Effector memory CD8-positive, alpha-beta T cell (primary cell): ENCODE results near the gene ARPC1A.
A peak's percentile ranks its signal among the peaks of the same experiment; 100 is the strongest.
"Not testable (repeated sequence)": the region's sequence is repeated elsewhere in the genome, so short reads cannot be mapped to it uniquely, and the experiment has no call there.

ENCODE experiments used
- ATAC-seq: fragments of 150-1000 bp; cut with Tn5 transposase; replicated peaks from 2 replicates; pipeline ENCODE4 v1.10.0; 2021; ENCODE audit warnings: mild to moderate bottlenecking, moderate library complexity
- DNase-seq, 3 experiments: peaks; one replicate each; pipeline ENCODE4 v3.0.0; 2021
- H3K27ac Mint-ChIP-seq, 2 donors: one replicate each; pipeline ENCODE4 v1.8.0; 2022; ENCODE audit warnings: mild to moderate bottlenecking in 2 of 2, mixed read lengths in 2 of 2, moderate library complexity in 2 of 2
- H3K27me3 Mint-ChIP-seq, 2 donors: one replicate each; pipeline ENCODE4 v1.8.0; 2022; ENCODE audit warnings: mixed read lengths in 2 of 2
- H3K36me3 Mint-ChIP-seq: one replicate; pipeline ENCODE4 v1.8.0; 2022; ENCODE audit warnings: mild to moderate bottlenecking, moderate library complexity, mixed read lengths; ENCODE audit not compliant: insufficient read depth
- H3K4me1 Mint-ChIP-seq, 2 donors: one replicate each; pipeline ENCODE4 v1.8.0; 2022; ENCODE audit warnings: low read depth in 2 of 2, mixed read lengths in 2 of 2
- H3K4me3 Mint-ChIP-seq, 2 donors: one replicate each; pipeline ENCODE4 v1.8.0; 2022; ENCODE audit warnings: mild to moderate bottlenecking in 2 of 2, mixed read lengths in 2 of 2, moderate library complexity in 2 of 2
- H3K9me3 Mint-ChIP-seq, 2 donors: one replicate each; pipeline ENCODE4 v1.8.0; 2022; ENCODE audit warnings: mixed read lengths in 2 of 2

Gene ARPC1A

DNA sequence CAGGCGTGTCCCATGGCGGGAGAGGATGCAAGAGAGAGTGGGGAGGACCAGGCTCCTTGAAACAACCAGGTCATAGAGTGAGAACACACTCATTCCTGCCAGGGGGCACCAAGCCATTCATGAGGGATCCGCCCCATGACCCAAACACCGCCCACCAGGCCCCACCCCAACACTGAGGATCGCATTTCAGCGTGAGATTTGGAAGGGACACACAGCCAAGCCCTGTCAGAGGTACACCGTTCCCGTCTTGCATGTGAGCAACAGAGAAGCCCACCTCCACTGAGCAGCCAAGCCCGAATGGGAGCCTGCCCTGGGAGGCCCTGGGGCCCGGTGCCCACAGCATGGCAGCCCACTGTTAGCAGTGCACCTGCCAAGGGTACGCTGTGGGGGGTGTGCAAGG is 40.9 kb downstream of the ARPC1A start:
- H3K4me1 Mint-ChIP-seq = no peaks in the 10 kb centered on the region
- H3K36me3 Mint-ChIP-seq = peaks cover 58% of the 10 kb centered on the region
- no peaks in the 10 kb centered on the region for H3K9me3 Mint-ChIP-seq
- no peak for DNase-seq
- peak overlapping the region in 1 of 2 donors; percentile 72 for H3K27ac Mint-ChIP-seq
- no peaks in the 10 kb centered on the region for H3K27me3 Mint-ChIP-seq
- no peak overlapping the region for H3K4me3 Mint-ChIP-seq
- ATAC-seq = no peak

DNA sequence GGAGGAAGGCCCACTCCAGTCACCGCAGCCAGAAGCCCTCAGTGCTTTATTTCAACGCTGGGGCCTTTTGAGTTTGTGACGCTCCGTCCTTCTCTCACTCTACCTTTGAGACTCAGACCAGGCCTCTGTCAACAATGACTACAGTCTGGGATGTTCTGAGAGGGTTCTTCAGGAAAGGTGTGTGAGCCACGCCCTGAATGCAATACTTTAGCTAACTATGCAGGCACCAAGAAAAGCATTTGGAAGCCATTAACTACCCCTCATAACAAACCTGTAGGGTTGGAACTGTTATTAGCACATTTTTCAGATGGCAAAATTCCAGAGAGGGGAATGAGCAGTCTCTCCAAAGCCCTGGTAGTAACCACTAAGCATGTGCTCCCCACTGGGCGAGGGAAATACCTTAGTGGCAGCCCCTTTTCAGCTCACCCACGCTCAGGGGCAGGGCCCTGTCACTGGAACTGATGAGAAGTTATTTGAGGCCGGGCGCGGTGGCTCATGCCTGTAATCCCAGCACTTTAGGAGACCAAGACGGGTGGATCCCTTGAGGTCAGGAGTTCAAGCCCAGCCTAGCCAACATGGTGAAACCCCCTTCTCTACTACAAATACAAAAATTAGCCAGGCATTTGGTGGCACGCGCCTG is 43.2 kb downstream of the ARPC1A start:
- Mint-ChIP-seq H3K4me1 (peaks cover 0 to 7% of the 10 kb centered on the region in 2 donors), H3K36me3 (peaks cover 43% of the 10 kb centered on the region), H3K27me3 (no peaks in the 10 kb centered on the region), H3K27ac (peak overlapping the region in 1 of 2 donors; percentile 69), H3K9me3 (no peaks in the 10 kb centered on the region), H3K4me3 (no peak overlapping the region)
- no peak for DNase-seq
- ATAC-seq = no peak

DNA sequence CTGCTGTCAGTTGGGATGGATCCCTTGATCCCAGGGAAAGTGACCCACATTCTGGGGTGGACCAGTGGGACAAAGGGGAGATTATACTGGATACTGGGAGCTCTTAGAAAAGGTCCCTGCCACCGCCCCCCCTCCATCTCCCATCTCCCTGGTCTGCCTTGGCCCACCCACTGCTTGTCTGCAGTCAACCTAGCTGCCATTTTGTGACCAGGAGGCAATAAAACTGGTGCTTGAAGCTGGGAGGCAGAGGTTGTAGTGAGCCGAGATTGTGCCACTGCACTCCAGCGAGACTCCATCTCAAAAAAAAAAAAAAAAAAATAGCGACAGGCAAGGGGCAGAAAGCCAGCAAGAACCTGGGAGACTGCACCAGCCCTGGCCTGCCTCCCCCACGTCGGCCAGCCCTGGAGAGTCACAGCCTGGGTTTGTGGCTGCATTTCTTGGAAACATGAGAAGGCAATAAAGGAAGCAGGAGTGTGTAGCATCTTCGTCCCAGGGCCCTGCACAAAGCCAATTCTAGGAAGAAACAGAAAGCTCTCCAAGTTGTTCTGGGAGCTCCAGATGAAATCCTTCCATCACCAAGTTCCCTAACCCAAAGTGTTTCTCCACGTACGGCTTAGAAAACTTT is 44.2 kb downstream of the ARPC1A start:
- Mint-ChIP-seq H3K27me3 (no peaks in the 10 kb centered on the region), H3K27ac (peak overlapping the region in 1 of 2 donors; percentile 57), H3K9me3 (no peaks in the 10 kb centered on the region), H3K4me3 (no peak overlapping the region), H3K4me1 (peaks cover 0 to 8% of the 10 kb centered on the region in 2 donors), H3K36me3 (peaks cover 40% of the 10 kb centered on the region)
- ATAC-seq (no peak), DNase-seq (no peak)

DNA sequence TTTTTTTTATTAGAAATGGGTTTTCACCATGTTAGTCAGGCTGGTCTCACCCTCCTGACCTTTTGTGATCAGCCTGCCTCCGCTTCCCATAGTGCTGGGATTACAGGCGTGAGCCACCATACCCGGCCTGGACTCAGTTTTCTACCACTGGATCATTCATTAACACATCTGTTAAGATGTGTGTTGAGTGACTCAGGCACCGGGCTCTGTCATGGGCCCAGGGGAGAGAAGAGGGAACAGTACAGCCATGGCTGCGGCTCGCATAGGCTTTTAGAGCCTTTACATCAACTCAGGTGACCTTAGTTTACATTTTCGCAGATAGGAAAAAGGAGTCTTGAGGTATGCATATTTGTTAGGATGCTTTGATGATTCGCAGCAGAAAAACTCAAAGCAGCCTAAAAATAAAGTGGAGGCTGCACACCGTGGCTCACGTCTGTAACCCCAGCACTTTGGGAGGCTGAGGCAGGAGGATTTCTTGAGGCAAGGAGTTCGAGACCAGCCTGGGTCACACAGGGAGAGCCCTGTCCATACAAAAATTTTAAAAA is 45.8 kb downstream of the ARPC1A start:
- Mint-ChIP-seq H3K27me3 (no peaks in the 10 kb centered on the region), H3K4me1 (peaks cover 6 to 14% of the 10 kb centered on the region in 2 donors), H3K36me3 (peaks cover 39% of the 10 kb centered on the region), H3K9me3 (no peaks in the 10 kb centered on the region), H3K4me3 (no peak overlapping the region), H3K27ac (no peak overlapping the region)
- DNase-seq = no peak
- ATAC-seq = no peak

DNA sequence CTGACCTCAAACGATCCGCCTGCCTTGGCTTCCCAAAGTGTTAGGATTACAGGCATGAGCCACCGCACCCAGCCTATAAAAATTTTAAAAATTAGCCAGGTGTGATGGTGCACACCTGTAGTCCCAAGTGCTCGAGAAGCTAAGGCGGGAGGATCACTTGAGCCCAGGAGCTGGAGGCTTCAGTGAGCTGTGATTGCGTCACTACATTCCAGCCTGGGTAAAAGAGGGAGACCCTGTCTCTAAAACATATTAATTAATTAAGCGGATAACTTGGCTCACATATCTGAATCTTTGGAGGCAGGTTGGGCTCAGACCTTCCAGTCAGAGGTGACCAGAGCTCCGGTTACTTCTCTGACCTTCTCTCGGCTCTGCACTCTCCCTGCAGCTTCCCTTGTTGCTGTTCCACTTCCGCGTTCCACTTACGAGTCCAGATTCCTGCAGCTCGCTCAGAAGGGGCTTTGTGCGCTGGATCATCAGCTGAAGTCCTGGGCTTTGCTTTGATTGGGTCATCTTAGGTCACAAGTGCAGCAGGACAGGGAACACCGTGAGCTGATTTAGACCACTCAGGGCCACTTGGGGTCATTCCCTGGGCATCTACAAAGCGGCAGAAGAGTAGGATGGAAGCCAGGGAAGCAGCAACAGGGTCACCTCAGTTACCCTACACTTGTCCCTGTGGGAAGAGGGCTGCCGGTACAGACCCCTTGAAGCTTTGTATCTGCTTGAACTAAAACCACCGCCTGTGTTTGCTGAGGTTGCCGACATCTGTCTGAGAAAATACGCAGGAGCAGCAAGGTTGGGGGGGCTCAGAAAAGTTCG is 46.8 kb downstream of the ARPC1A start:
- DNase-seq (no peak), ATAC-seq (no peak)
- Mint-ChIP-seq H3K4me1 (peaks cover 16 to 18% of the 10 kb centered on the region in 2 donors), H3K36me3 (peaks cover 39% of the 10 kb centered on the region), H3K27me3 (no peaks in the 10 kb centered on the region), H3K9me3 (no peaks in the 10 kb centered on the region), H3K27ac (peak overlapping the region; percentile 52 to 75), H3K4me3 (peak overlapping the region; percentile 81 to 89)

DNA sequence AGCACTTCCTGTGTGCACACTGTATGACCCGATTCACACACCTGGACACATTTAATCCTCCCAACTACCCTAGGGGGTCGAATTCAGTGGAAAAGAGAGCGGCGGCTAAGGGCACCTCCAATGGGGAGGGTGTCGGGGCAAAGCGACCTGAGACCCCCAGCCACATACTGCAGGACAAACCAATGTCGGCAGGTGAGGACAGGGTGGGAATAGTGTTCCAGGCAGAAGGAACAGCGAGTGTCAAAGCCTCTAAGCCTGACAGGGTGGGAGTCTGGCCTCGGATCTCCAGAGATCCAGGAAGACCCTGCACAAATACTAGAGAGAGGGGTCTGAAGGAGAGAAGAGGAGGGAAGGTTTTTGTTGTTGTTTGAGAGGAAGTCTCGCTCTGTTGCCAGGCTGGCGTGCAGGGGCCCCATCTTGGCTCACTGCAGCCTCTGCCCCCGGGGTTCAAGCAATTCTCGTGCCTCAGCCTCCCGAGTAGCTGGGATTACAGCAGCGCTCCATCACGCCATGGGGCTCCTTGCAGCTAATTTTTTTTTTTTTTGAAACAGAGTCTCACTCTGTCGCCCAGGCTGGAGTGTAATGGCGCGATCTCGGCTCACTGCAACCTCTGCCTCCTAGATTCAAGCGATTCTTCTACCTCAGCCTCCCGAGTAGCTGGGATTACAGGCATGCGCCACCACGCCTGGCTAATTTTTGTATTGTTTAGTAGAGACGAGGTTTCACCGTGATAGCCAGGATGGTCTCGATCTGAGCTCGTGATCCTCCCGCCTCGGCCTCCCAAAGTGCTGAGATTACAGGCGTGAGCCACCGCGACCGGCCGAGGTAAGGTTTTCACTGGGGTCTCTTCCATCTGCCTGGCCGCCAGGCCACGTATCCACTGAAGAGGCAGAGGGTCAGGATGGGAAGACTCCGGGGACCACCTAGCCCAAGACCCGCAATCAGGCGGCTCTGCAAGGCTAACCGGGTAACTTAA is 47.7 kb downstream of the ARPC1A start:
- H3K9me3 Mint-ChIP-seq = no peaks in the 10 kb centered on the region
- H3K4me3 Mint-ChIP-seq = peak overlapping the region; percentile 81 to 89
- peaks cover 22% of the 10 kb centered on the region in 2 donors for H3K4me1 Mint-ChIP-seq
- H3K27ac Mint-ChIP-seq = peak overlapping the region; percentile 52 to 75
- peaks cover 48% of the 10 kb centered on the region for H3K36me3 Mint-ChIP-seq
- DNase-seq (peak in 1 of 3 experiments; percentile 16), ATAC-seq (no peak)
- H3K27me3 Mint-ChIP-seq = no peaks in the 10 kb centered on the region

DNA sequence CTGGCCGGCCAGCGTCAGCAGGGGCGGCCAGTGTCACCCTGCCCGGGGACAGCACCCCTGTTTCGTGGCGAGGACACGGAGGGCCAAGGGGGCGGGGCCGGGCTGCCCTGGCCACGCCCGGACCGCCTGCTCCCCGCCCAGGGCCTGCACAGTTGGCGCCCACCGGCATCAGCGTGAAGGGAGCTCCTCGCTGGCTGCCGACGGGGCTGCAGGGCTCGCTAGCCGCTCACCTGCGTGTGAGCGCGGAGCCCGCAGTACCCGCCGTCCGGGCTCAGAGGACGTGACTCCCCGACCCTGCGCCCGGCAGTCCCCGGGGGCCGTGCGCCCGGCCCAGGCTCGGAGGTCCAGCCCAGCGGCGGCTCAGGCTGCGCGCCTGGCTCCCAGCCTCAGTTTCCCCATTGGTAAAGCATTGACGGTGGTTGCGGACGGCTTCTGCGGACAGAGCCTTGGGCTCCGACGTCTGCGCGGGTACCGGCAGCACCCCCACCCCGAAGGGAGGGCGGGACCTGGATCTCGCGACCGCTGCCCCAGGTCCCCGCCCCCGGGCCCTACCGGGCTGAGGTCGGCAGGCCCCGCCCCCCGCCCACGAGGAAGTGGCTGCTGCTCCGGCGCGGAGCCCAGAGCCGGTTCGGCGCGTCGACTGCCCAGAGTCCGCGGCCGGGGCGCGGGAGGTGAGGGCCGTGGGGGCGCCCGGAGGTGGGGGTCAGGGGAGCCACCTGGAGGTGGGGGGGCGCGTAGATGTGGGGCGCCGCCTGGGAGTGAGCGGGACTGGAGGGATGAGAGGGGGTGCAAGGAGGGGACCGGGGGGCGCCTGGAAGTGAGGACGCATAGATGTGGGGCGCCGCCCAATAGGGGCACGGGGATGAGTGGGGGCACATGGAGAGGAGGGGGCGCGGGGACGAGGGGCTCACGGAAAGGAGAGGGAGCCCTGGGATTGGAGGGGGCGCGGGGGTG is 48.7 kb downstream of the ARPC1A start, which contains the start of gene ARPC1B:
Gene ARPC1B (plus strand): TSS at position 620 of the 954 bp plus-strand sequence. CDS start 10,985 bp downstream, outside the sequence.
- H3K36me3 Mint-ChIP-seq = peaks cover 56% of the 10 kb centered on the region
- peaks cover 29% of the 10 kb centered on the region in 2 donors for H3K4me1 Mint-ChIP-seq
- peak within 1 kb of the TSS; percentile 92 to 98 for H3K27ac Mint-ChIP-seq
- H3K4me3 Mint-ChIP-seq = peak within 1 kb of the TSS; percentile 81 to 89
- no peaks in the 10 kb centered on the region for H3K27me3 Mint-ChIP-seq
- peak; percentile 67 for ATAC-seq
- H3K9me3 Mint-ChIP-seq = no peaks in the 10 kb centered on the region
- peak; percentile 66 to 77 (median 75) for DNase-seq

DNA sequence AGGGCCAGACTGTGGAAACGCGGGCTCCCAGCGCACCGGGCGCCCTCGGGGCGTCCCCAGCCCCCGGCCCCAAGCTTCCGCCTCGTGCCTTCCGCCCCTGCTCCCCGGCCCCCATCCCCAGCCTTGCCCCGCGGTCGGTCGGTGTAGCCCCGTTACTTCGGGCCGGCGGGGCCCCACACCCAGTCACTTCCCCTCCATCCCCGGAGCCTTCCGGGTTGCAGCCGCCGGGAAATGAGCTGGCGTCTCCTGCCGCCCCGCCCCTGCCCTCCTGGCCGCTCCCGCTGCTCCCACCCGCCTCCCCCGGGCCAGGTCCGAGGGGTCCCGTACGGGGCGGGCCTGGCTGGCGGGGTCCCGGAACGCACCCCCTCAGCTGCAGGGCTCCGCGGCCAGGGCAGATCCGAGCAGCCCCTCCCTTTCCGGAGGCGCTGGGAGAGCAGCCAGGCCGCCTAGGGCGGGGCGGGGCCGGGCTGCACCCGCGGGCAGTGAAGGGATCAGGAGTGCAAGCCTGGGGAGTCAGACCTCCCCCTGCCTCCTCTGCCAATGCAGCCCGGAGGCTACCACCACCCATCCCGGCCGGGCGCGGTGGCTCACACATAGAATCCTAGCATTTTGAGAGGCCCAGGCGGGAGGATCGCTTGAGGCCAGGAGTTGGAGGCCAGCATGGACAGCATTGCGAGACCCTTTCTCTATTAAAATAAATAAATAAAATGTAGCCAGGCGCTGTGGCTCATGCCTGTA is 49.5 kb downstream of the ARPC1A start:
- H3K9me3 Mint-ChIP-seq = no peaks in the 10 kb centered on the region

DNA sequence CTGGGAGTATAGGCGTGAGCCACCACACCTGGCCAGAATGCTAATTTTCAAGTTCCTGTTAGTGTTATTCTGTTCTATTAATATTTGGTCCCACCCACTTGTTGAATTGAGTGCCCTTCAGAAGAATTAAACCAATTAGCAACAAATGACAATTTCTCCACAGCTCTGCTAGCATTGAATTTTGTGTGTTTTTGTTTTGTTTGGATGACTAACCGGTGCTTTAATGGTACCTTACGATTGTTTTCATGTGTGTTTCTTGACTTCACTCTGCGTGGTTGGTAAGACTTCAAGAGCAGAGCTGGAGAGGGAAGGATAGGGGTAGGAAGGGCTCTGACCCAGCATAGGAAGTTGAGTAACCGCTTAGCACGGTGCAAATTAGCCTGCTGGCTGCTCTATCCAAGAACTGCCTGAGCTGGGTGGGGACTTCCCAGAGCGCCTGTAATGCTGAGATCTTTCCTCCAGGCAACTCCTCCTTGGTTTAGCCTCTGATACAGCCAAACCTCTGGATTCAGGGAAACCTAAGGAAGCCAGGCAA is 53.4 kb downstream of the ARPC1A start:
- Mint-ChIP-seq H3K27me3 (no peaks in the 10 kb centered on the region), H3K4me1 (peaks cover 52 to 55% of the 10 kb centered on the region in 2 donors), H3K36me3 (peaks cover 73% of the 10 kb centered on the region)

More for the DNA sequence above, 49.5 kb downstream of the ARPC1A start:
- DNase-seq (peak; percentile 54 to 59 (median 57)), ATAC-seq (peak; percentile 42)
- Mint-ChIP-seq H3K27me3 (no peaks in the 10 kb centered on the region), H3K4me1 (peaks cover 37% of the 10 kb centered on the region in 2 donors), H3K4me3 (peak overlapping the region; percentile 81 to 89), H3K36me3 (peaks cover 63% of the 10 kb centered on the region), H3K27ac (peak overlapping the region; percentile 92 to 98)

DNA sequence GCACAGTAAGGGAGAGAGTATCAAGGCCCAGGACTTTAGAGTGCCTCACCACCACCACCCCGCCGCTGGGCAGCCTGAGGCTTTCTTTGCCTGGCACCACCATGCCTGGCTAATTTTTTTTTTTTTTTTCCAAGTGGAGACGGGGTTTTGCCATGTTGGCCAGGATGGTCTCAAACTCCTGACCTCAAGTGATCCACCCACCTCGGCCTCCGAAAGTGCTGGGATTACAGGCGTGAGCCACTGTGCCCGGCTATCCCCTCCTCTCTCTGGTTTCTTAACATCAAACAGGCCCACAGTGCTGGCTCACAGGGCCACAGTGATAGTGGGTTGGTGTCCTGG is 54.0 kb downstream of the ARPC1A start:
- DNase-seq, ATAC-seq, H3K9me3 Mint-ChIP-seq, H3K27me3 Mint-ChIP-seq: not testable (repeated sequence)
- Mint-ChIP-seq H3K27ac (peak overlapping the region; percentile 95 to 98), H3K4me3 (peak overlapping the region; percentile 84 to 85), H3K4me1 (peaks cover 55 to 56% of the 10 kb centered on the region in 2 donors), H3K36me3 (peaks cover 75% of the 10 kb centered on the region)

More for the DNA sequence above, 53.4 kb downstream of the ARPC1A start:
- peak; percentile 22 for ATAC-seq
- peak overlapping the region; percentile 84 to 85 for H3K4me3 Mint-ChIP-seq
- peak; percentile 37 to 38 (median 38) for DNase-seq
- no peaks in the 10 kb centered on the region for H3K9me3 Mint-ChIP-seq
- H3K27ac Mint-ChIP-seq = peak overlapping the region; percentile 95 to 98
